GM12872 (cell line): ENCODE data around the gene MT1A.

Experiments
- TF ChIP-seq, protein P1 (sequence below): IDR thresholded peaks from 3 replicates; pipeline ENCODE4 v1.5.1; 2011; ENCODE audit warnings: low read depth, mild to moderate bottlenecking, low read length, moderate library complexity; ENCODE audit not compliant: insufficient read depth

The MT1A gene

GRCh38 chr16:56645311-56645710, 6.8 kb downstream of the MT1A start:
- TF ChIP-seq, protein P1, sequence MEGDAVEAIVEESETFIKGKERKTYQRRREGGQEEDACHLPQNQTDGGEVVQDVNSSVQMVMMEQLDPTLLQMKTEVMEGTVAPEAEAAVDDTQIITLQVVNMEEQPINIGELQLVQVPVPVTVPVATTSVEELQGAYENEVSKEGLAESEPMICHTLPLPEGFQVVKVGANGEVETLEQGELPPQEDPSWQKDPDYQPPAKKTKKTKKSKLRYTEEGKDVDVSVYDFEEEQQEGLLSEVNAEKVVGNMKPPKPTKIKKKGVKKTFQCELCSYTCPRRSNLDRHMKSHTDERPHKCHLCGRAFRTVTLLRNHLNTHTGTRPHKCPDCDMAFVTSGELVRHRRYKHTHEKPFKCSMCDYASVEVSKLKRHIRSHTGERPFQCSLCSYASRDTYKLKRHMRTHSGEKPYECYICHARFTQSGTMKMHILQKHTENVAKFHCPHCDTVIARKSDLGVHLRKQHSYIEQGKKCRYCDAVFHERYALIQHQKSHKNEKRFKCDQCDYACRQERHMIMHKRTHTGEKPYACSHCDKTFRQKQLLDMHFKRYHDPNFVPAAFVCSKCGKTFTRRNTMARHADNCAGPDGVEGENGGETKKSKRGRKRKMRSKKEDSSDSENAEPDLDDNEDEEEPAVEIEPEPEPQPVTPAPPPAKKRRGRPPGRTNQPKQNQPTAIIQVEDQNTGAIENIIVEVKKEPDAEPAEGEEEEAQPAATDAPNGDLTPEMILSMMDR = no peak

- TF ChIP-seq, protein P1 = no peak
These were observed 7.4 kb downstream of the MT1A start for GRCh38 chr16:56645838-56646237.

- TF ChIP-seq, protein P1 = no peak
These were observed 9.4 kb downstream of the MT1A start for GRCh38 chr16:56647641-56648431.

GRCh38 chr16:56649271-56649670, 10.8 kb downstream of the MT1A start:
- TF ChIP-seq, protein P1 = no peak

GRCh38 chr16:56649820-56650219, 11.4 kb downstream of the MT1A start:
- TF ChIP-seq, protein P1 = no peak

DNA sequence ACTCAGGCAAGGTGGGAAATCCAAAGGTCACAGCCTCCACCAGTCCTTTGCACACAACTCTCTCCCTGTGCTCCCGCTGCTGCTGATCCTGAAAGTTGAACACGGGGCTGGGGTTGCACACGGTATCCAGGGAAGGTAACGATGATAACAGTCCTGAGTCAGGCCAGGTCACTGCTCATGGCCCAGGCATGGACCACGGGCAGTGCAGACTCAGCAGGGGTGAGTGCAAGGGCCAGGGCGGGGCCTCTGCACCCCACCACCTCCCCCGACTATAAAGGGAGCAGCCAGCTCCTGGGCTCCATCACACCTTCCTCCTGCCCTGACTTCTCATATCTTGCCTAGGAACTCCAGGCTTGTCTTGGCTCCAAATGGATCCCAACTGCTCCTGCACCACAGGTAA, 13.1 kb downstream of the MT1A start, which contains the start of gene MT1B:
Gene MT1B, plus strand, starts transcription at position 301 of the 400 bp plus-strand sequence. Its CDS starts 68 bp downstream, at position 369.
- TF ChIP-seq, protein P1 = no peak

DNA sequence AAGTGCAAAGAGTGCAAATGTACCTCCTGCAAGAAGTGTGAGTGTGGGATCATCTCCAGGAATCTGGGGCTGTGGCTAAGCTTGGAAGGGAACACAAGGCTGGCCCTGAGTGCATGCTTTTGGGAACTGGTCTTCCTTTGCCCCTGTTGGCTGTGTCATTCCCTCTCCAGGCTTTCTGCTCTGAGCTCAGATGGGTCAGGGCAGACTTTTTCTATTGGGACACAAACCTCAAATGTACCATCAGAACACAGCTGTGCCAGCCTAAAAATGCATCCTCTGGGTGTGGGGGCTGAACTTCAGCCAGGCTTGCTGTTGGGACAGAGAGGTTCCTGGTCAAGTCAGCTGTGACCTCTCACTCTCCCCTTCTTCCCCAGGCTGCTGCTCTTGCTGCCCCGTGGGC, 14.1 kb downstream of the MT1A start:
- TF ChIP-seq, protein P1 = no peak
